HCT116 (cell line): ENCODE data around the gene TMEM80. TPM values are rescaled to one million over a fixed set of nuclear protein-coding genes. Genes with fewer than 3 reads are reported as not detected.
A peak's percentile ranks its signal among the peaks of the same experiment; 100 is the strongest.

Source experiments
- ATAC-seq: fragments of 200-7000 bp; cut with Tn5 transposase; 2 replicates; pipeline ENCODE4 v1.9.1; 2020; ENCODE audit warnings: mild to moderate bottlenecking, moderate library complexity
- BruUV-seq: library from RNA; stranded (reverse); fragments of 400-500 nt; replicated peaks from 2 replicates; lab custom pipeline; 2021; lab: Mats Ljungman, UMichigan
- CTCF ChIA-PET: fragments of 300-600 bp; sonication (Branson Sonifier 250); formaldehyde crosslinking; loops from one replicate; lab custom pipeline; 2021; ENCODE audit warnings: antibody characterized with exemption; lab: Charles Lee
- POLR2A ChIA-PET: fragments of 300-600, 350-600 bp; sonication (Branson Sonifier 250); formaldehyde crosslinking; loops from one replicate; lab custom pipeline; 2021; ENCODE audit warnings: antibody characterized with exemption; lab: Charles Lee
- RAD21 ChIA-PET, 2 experiments: fragments of 300-600 bp; sonication (Branson Sonifier 250); formaldehyde crosslinking; loops; one replicate each; lab custom pipeline; 2023; ENCODE audit warnings: low total read pairs in 2 of 2; ENCODE audit not compliant: uncharacterized antibody in 2 of 2, unreplicated experiment in 2 of 2, low non-redundant PET in 1 of 2; lab: Charles Lee
- DNase-seq: peaks from one replicate; pipeline ENCODE4 v3.0.0-alpha.2; 2010; ENCODE audit warnings: low read depth, low spot score
- H2AFZ ChIP-seq: fragments of 200-600 bp; shearing (Covaris generic), sonication (generic); 2 replicates; pipeline ENCODE4 v1.6.1; 2017; ENCODE audit warnings: low read depth, mixed run types, mixed read lengths, antibody characterized with exemption, low read length; ENCODE audit not compliant: poor library complexity, severe bottlenecking
- H3K27ac ChIP-seq: 2 replicates; pipeline ENCODE4 v1.5.1; 2012; ENCODE audit warnings: low read depth, low read length
- H3K27me3 ChIP-seq: fragments of 200-600 bp; sonication (generic); 2 replicates; pipeline ENCODE4 v1.6.1; 2016; ENCODE audit warnings: mixed run types, low read length, mixed read lengths; ENCODE audit not compliant: insufficient read depth
- H3K36me3 ChIP-seq, 2 experiments: fragments of 200-500 bp in 1 of 2; fragments of 200-600 bp in 1 of 2; sonication (Bioruptor generic) in 1 of 2; sonication (generic) in 1 of 2; 2 replicates each; pipeline versions ENCODE4 v1.5.1 to v1.6.1; 2014 to 2016; ENCODE audit warnings: low read length in 2 of 2, inconsistent platforms in 1 of 2, mixed read lengths in 1 of 2, mixed run types in 1 of 2; ENCODE audit not compliant: insufficient read depth in 2 of 2, control insufficient read depth in 1 of 2
- H3K4me1 ChIP-seq, 2 experiments: fragments of 200-600 bp in 1 of 2; sonication (generic) in 1 of 2; 2 replicates each; pipeline versions ENCODE4 v1.5.1 to v1.6.1; 2012 to 2017; ENCODE audit warnings: low read length in 2 of 2, inconsistent platforms in 1 of 2, mild to moderate bottlenecking in 1 of 2, mixed read lengths in 1 of 2, mixed run types in 1 of 2, moderate library complexity in 1 of 2; ENCODE audit not compliant: insufficient read depth in 2 of 2, control insufficient read depth in 1 of 2
- H3K4me2 ChIP-seq: fragments of 200-600 bp; sonication (generic); 2 replicates; pipeline ENCODE4 v1.6.1; 2017; ENCODE audit warnings: mixed run types, low read length, mixed read lengths
- H3K4me3 ChIP-seq, 2 experiments: fragments of 200-600 bp in 1 of 2; sonication (generic) in 1 of 2; replicated peaks in 1 of 2; 2 replicates each; pipeline ENCODE4 v1.5.1; 2011 to 2016; ENCODE audit warnings: low read length in 2 of 2, control low read depth in 1 of 2, low read depth in 1 of 2, mild to moderate bottlenecking in 1 of 2, mixed read lengths in 1 of 2, mixed run types in 1 of 2
- H3K79me2 ChIP-seq: fragments of 200-600 bp; sonication (generic); 2 replicates; pipeline ENCODE4 v1.6.1; 2017; ENCODE audit warnings: mild to moderate bottlenecking, mixed run types, low read length, moderate library complexity, mixed read lengths; ENCODE audit not compliant: insufficient read depth
- H3K9ac ChIP-seq: fragments of 200-600 bp; sonication (generic); 2 replicates; pipeline ENCODE4 v1.6.1; 2016; ENCODE audit warnings: low read length, mixed read lengths
- H3K9me2 ChIP-seq: fragments of 200-600 bp; sonication (generic), shearing (Covaris generic); 2 replicates; pipeline ENCODE4 v1.6.1; 2017; ENCODE audit warnings: mixed run types, mild to moderate bottlenecking, moderate library complexity; ENCODE audit not compliant: insufficient read depth
- H3K9me3 ChIP-seq, 2 experiments: fragments of 200-500 bp in 1 of 2; fragments of 200-600 bp in 1 of 2; sonication (Bioruptor generic) in 1 of 2; sonication (generic) in 1 of 2; 2 replicates each; pipeline ENCODE4 v1.6.1; 2014 to 2017; ENCODE audit warnings: low read length in 2 of 2, mixed read lengths in 2 of 2, inconsistent platforms in 1 of 2, low read depth in 1 of 2, mild to moderate bottlenecking in 1 of 2, mixed run types in 1 of 2, moderate library complexity in 1 of 2; ENCODE audit not compliant: control insufficient read depth in 1 of 2, insufficient read depth in 1 of 2
- H4K20me1 ChIP-seq: fragments of 200-600 bp; sonication (generic), shearing (Covaris generic); 2 replicates; pipeline ENCODE4 v1.6.1; 2017; ENCODE audit warnings: mixed run types, mild to moderate bottlenecking, moderate library complexity; ENCODE audit not compliant: insufficient read depth
- ATF3 ChIP-seq: IDR thresholded peaks from 2 replicates; pipeline ENCODE4 v1.6.1; 2012
- CBX3 ChIP-seq: IDR thresholded peaks from 2 replicates; pipeline ENCODE4 v1.6.1; 2012; ENCODE audit warnings: low read depth
- ELF1 ChIP-seq: IDR thresholded peaks from 2 replicates; pipeline ENCODE4 v1.6.1; 2012; ENCODE audit warnings: low read depth, borderline replicate concordance
- FOSL1 ChIP-seq: IDR thresholded peaks from 2 replicates; pipeline ENCODE4 v1.6.1; 2012; ENCODE audit warnings: low read depth
- JUND ChIP-seq: IDR thresholded peaks from 2 replicates; pipeline ENCODE4 v1.6.1; 2012
- POLR2AphosphoS5 ChIP-seq: IDR thresholded peaks from 2 replicates; pipeline ENCODE4 v1.6.1; 2011; ENCODE audit warnings: mild to moderate bottlenecking, low read depth, low read length, moderate library complexity
- REST ChIP-seq: IDR thresholded peaks from 2 replicates; pipeline ENCODE4 v1.6.1; 2012; ENCODE audit warnings: low read depth
- SP1 ChIP-seq: IDR thresholded peaks from 2 replicates; pipeline ENCODE4 v1.6.1; 2012; ENCODE audit warnings: low read depth
- TCF7L2 ChIP-seq: IDR thresholded peaks from 2 replicates; pipeline ENCODE4 v1.7.0; 2011; ENCODE audit warnings: borderline replicate concordance, inconsistent platforms; ENCODE audit not compliant: insufficient read depth, insufficient read length; ENCODE audit errors: extremely low read depth
- YY1 ChIP-seq: IDR thresholded peaks from 2 replicates; pipeline ENCODE4 v1.6.1; 2011; ENCODE audit warnings: low read length, low read depth, moderate library complexity, mild to moderate bottlenecking; ENCODE audit not compliant: insufficient replicate concordance; ENCODE audit errors: extremely low read depth
- ZNF274 ChIP-seq: fragments of 200-500 bp; sonication (Bioruptor generic); IDR thresholded peaks from 2 replicates; pipeline ENCODE4 v1.6.1; 2014; ENCODE audit warnings: mild to moderate bottlenecking, low read depth, low read length, inconsistent platforms
- intact Hi-C: fragments of 100-400 bp; cut with micrococcal nuclease; formaldehyde crosslinking; loops from 2 replicates; pipeline ENCODE4 v1.10.0; 2022
- total RNA-seq: library from RNA; stranded (reverse); gene quantifications from one replicate; pipeline ENCODE4 v1.2.1, GENCODE V29; 2021; ENCODE audit not compliant: unreplicated experiment
- TF ChIP-seq, protein P1 (sequence below): IDR thresholded peaks from 2 replicates; pipeline ENCODE4 v1.6.1; 2012

Gene TMEM80
- total RNA-seq, 1 experiment from 2014 or later: 18.4 TPM

DNA sequence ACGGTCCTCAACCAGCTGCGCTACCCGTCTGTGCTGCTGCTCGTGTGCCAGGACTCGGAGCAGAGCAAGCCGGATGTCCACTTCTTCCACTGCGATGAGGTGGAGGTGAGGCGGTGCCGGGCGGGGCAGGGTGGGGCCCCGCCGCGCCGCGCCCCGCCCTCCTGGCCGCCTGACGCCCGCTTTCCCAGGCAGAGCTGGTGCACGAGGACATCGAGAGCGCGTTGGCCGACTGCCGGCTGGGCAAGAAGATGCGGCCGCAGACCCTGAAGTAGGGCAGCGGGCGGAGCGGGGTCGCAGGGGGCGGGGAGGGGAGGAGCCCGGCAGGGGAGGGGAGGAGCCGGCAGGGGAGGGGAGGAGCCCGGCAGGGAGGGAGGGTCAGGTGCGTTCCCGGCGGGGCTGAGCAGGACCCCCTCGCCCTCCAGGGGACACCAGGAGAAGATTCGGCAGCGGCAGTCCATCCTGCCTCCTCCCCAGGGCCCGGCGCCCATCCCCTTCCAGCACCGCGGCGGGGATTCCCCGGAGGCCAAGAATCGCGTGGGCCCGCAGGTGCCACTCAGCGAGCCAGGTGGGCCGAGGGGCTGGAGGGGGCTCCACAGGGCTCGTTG, 25.1 kb downstream of the TMEM80 start:
- no peaks in the 10 kb centered on the region for H3K9me2 ChIP-seq
- H2AFZ ChIP-seq: no peak overlapping the region
- H3K27me3 ChIP-seq: no peaks in the 10 kb centered on the region
- H3K36me3 ChIP-seq: peaks cover 3 to 11% of the 10 kb centered on the region in 2 experiments; a peak in 2 of 4 replicates
- CTCF ChIA-PET: interaction anchor here (1.3 kb wide), 2 partner anchors 14 to 25 kb away, joined by 4 to 5 read pairs; partner anchors contain the start of genes DEAF1 and TMEM80
- H3K9ac ChIP-seq: no peak overlapping the region
- RAD21 ChIA-PET: no interaction called here
- peaks cover 8% of the 10 kb centered on the region; the same call in 1 of the 2 replicates for H3K79me2 ChIP-seq
- H3K27ac ChIP-seq: no peak overlapping the region
- H3K9me3 ChIP-seq: no peaks in the 10 kb centered on the region
- peak overlapping the region; percentile 39; the same call in 1 of the 2 replicates for H3K4me2 ChIP-seq
- no peak for DNase-seq
- H3K4me3 ChIP-seq: no peak overlapping the region
- intact Hi-C loops: no loop called here
- no TSS peak for BruUV-seq
- ATAC-seq: peak; percentile 73
- POLR2A ChIA-PET: no interaction called here
- TF ChIP-seq REST: no peak
- no peak for TF ChIP-seq TCF7L2
- TF ChIP-seq SP1: no peak
- no peak for TF ChIP-seq ELF1
- TF ChIP-seq JUND: no peak
- TF ChIP-seq ZNF274: no peak
- TF ChIP-seq, protein P1, sequence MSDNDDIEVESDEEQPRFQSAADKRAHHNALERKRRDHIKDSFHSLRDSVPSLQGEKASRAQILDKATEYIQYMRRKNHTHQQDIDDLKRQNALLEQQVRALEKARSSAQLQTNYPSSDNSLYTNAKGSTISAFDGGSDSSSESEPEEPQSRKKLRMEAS: no peak
- TF ChIP-seq FOSL1: no peak
- no peak for TF ChIP-seq YY1
- no peak for TF ChIP-seq CBX3
- TF ChIP-seq POLR2AphosphoS5: no peak
- TF ChIP-seq ATF3: no peak
- TF ChIP-seq, all 23 proteins: peak for 0
- peaks cover 0 to 10% of the 10 kb centered on the region in 2 experiments; a peak in 2 of 4 replicates for H3K4me1 ChIP-seq
- H4K20me1 ChIP-seq: no peaks in the 10 kb centered on the region
